GM12875 (cell line): Measurements from ENCODE around the gene MPP7.

Source experiments
- H3K4me3 ChIP-seq: one replicate; pipeline ENCODE4 v1.5.1; 2011; ENCODE audit warnings: low read depth, low read length, control low read depth
- CTCF ChIP-seq: IDR thresholded peaks from 2 replicates; pipeline ENCODE4 v1.5.1; 2011; ENCODE audit warnings: low read depth, mild to moderate bottlenecking, control low read depth, inconsistent platforms, low read length, moderate library complexity, borderline replicate concordance; ENCODE audit not compliant: insufficient read depth

MPP7 gene

GRCh38 chr10:28253169-28253785 lies 49.6 kb downstream of the MPP7 start:
- H3K4me3 ChIP-seq = no peak overlapping the region
- no peak for TF ChIP-seq CTCF
